ENCODE results near the gene BRMS1L.

GRCh38 chr14:35890308-35890707 lies 64.2 kb downstream of the BRMS1L start:
- no peak for TF ChIP-seq CTCF (conservative IDR thresholded peaks at IDR 0.05; ENCODE audit: low read depth in 2 of 2)
- no peak for TF ChIP-seq EZH2 (IDR thresholded peaks at IDR 0.05; ENCODE audit: low read depth, unreplicated experiment)
- TF ChIP-seq POLR2AphosphoS5 (IDR thresholded peaks at IDR 0.05; ENCODE audit: low read depth): no peak
- no peak for TF ChIP-seq STAT1 (IDR thresholded peaks at IDR 0.05; ENCODE audit: unreplicated experiment)
- TF ChIP-seq EZH2phosphoT487 (IDR thresholded peaks at IDR 0.05; ENCODE audit: unreplicated experiment): no peak
- TF ChIP-seq JUNB (IDR thresholded peaks at IDR 0.05; ENCODE audit: unreplicated experiment): no peak
- TF ChIP-seq CREB1 (CRISPR knock-in tag; IDR thresholded peaks at IDR 0.05; ENCODE audit: low read depth): no peak
- no peak for TF ChIP-seq REST (IDR thresholded peaks at IDR 0.05; ENCODE audit: unreplicated experiment)
- no peak for TF ChIP-seq ZNF462 (CRISPR knock-in tag; IDR thresholded peaks at IDR 0.05)
- TF ChIP-seq ZNF114 (CRISPR knock-in tag; IDR thresholded peaks at IDR 0.05): no peak
- no peak for TF ChIP-seq NANOG (IDR thresholded peaks at IDR 0.05; ENCODE audit: borderline replicate concordance)
